Transverse colon (tissue), 4 donors: Measurements from ENCODE around the gene KLHL29. TPM values are rescaled to one million over a fixed set of nuclear protein-coding genes. Genes with fewer than 3 reads are reported as not detected.

ENCODE experiments used
- DNase-seq: peaks from one replicate; pipeline ENCODE4 v3.0.0-alpha.2; 2019
- H3K27ac ChIP-seq, 4 donors: fragments of 200-600 bp; sonication (generic); 2 replicates each; pipeline ENCODE4 v1.5.1; 2016 to 2018; ENCODE audit warnings: inconsistent platforms in 4 of 4
- H3K27me3 ChIP-seq: fragments of 200-600 bp; sonication (generic); 2 replicates; pipeline ENCODE4 v1.5.1; 2017; ENCODE audit warnings: inconsistent platforms
- H3K36me3 ChIP-seq, 4 donors: fragments of 200-600 bp; sonication (generic); 2 replicates each; pipeline ENCODE4 v1.5.1; 2017 to 2019; ENCODE audit warnings: inconsistent platforms in 4 of 4
- H3K4me1 ChIP-seq, 4 donors: fragments of 200-600 bp; sonication (generic); 2 replicates each; pipeline ENCODE4 v1.5.1; 2017 to 2020; ENCODE audit warnings: inconsistent platforms in 4 of 4
- H3K4me3 ChIP-seq, 4 donors: fragments of 200-600 bp; sonication (generic); 1 replicate in 1 of 4; 2 replicates in 3 of 4; pipeline versions ENCODE4 v1.5.1 to v1.6.1; 2017 to 2019; ENCODE audit warnings: inconsistent platforms in 4 of 4
- H3K9me3 ChIP-seq, 2 donors: fragments of 200-600 bp; sonication (generic); 2 replicates each; pipeline ENCODE4 v1.5.1; 2017 to 2019; ENCODE audit warnings: inconsistent platforms in 2 of 2
- EP300 ChIP-seq: sonication (generic); formaldehyde crosslinking; IDR thresholded peaks from one replicate; pipeline ENCODE4 v1.6.1; 2017; ENCODE audit warnings: antibody characterized with exemption, low read depth
- POLR2A ChIP-seq: fragments of 450-650 bp; IDR thresholded peaks from one replicate; pipeline ENCODE4 v1.6.1; 2016; ENCODE audit warnings: antibody characterized with exemption, mild to moderate bottlenecking, moderate library complexity
- POLR2AphosphoS5 ChIP-seq, 3 donors: sonication (generic); formaldehyde crosslinking; IDR thresholded peaks; one replicate each; pipeline ENCODE4 v1.6.1; 2016; ENCODE audit warnings: antibody characterized with exemption in 3 of 3
- WGBS, 2 donors: methylation state at CpG; one replicate each; pipeline ENCODE4 v1.1.5; 2018; ENCODE audit warnings: low coverage in 1 of 2; 5-methylcytosine and 5-hydroxymethylcytosine counted together
- in situ Hi-C, 4 donors: fragments of 200-750 bp; cut with MboI; loops; one replicate each; pipeline versions ENCODE4 v1.15.0 to v1.15.1; 2017; ENCODE audit warnings: low sequenced_read_pairs in 3 of 4, low pct_ligation_motif_present in 1 of 4, low pct_unique_long_range_greater_than_20kb in 1 of 4
- intact Hi-C: fragments of 100-400 bp; cut with DNase I; formaldehyde crosslinking; loops from one replicate; pipeline ENCODE4 v1.15.1; 2023; ENCODE audit warnings: low total_unique reads
- total RNA-seq, 4 donors: library from RNA; depleted of rRNA; stranded (reverse); fragments of >200 nt; gene quantifications; one replicate each; pipeline ENCODE4 v1.1.0, GENCODE V29; 2016
- TF ChIP-seq, protein P1 (sequence below), 5 experiments: fragments of 200-600 bp in 3 of 5; fragments of 450-650 bp in 2 of 5; sonication (generic) in 3 of 5; IDR thresholded peaks; 1 replicate in 2 of 5; 2 replicates in 3 of 5; pipeline ENCODE4 v1.5.1; 2016 to 2017; ENCODE audit warnings: antibody characterized with exemption in 5 of 5, inconsistent platforms in 3 of 5, mild to moderate bottlenecking in 2 of 5, moderate library complexity in 1 of 5

KLHL29 gene
- total RNA-seq, 4 donors from 2014 or later = 3.3 to 16.5 (median 5.8) TPM

DNA sequence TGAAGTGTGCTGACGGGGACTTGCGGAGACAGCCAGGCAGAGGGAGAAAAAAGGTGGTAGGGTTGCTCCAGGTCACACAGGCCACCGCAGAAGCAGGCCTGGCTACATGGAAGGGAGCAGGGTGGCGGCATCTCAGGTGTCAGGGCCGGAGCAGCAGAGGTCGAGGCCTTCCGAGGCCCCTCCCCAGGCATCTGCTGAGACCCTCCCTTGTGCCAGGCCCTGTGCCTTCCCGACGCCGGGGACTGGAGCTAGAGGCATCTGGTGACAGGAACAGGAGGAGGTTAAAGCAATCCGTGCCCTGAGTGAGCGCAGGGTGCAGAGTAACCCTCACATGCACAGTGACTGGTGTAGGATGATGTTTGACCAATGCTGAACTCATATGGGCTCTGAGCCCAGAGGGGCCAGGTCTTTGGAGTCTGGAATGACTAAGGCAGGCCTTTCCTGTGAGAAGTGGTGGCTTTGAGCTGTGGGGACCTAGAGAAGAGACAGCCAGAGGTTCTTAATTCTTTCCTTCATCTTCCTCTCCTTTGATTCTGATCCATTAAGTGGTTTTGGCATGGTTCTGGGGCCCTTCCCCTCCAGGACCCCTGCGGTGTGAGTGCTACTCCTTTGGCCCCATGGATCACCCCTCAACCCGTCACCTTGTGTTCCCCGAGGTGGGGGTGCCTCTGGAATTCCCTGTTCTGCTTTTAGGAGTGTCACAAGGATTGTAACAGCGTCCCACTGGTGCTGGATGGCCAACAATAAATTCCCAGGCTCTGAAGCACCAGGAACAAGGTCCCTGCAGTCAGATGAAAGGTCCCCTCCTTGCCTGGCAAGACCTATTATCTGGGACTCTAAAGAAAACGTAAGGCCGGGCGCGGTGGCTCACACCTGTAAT, 72.1 kb downstream of the KLHL29 start:
- no peaks in the 10 kb centered on the region for H3K36me3 ChIP-seq
- no peak overlapping the region for H3K27ac ChIP-seq
- peaks cover 2 to 21% (median 16%) of the 10 kb centered on the region in 4 donors for H3K4me1 ChIP-seq
- intact Hi-C loops (no loop called here), in situ Hi-C loops (no loop called here)
- no peak overlapping the region for H3K4me3 ChIP-seq
- no peak for TF ChIP-seq POLR2AphosphoS5 (IDR thresholded peaks at IDR 0.05)
- TF ChIP-seq, protein P1, sequence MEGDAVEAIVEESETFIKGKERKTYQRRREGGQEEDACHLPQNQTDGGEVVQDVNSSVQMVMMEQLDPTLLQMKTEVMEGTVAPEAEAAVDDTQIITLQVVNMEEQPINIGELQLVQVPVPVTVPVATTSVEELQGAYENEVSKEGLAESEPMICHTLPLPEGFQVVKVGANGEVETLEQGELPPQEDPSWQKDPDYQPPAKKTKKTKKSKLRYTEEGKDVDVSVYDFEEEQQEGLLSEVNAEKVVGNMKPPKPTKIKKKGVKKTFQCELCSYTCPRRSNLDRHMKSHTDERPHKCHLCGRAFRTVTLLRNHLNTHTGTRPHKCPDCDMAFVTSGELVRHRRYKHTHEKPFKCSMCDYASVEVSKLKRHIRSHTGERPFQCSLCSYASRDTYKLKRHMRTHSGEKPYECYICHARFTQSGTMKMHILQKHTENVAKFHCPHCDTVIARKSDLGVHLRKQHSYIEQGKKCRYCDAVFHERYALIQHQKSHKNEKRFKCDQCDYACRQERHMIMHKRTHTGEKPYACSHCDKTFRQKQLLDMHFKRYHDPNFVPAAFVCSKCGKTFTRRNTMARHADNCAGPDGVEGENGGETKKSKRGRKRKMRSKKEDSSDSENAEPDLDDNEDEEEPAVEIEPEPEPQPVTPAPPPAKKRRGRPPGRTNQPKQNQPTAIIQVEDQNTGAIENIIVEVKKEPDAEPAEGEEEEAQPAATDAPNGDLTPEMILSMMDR (IDR thresholded peaks at IDR 0.05) = no peak
- 89 to 92% methylated on average over 5 to 17 of the region's 20 CpGs for WGBS, 2 donors
- no peaks in the 10 kb centered on the region for H3K9me3 ChIP-seq
- no peak for DNase-seq
- no peaks in the 10 kb centered on the region for H3K27me3 ChIP-seq

DNA sequence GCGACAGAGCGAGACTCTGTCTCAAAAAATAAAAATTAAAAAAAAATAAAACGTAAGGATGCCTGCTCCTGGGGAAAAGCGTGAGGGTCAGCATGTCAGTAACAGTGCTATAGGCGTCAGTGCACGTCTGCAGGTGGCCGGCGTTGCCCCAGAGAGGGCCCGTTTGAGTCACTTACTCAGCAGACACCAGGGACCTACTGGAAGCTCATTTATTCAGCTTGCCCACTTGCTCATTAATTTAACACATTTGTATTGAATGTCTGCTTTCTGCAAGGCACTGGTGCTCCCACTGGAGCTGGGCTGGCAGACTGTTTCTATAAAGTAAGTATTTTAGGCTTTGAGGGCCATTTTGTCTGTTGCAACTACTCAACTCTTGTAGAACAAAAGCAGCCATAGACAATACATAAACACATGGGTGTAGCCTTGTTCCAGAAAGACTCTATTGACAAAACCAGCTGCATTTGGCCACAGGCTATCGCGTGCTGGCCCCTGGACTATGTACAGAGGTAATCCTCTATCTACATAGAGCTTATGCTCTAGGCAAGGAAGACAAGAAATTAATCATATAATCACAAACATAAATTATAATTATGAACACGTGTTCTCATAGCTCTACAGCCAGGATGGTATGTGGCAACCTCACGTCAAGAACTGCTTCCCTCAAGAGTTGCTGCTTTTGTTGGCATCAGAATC, 73.2 kb downstream of the KLHL29 start:
- 71 to 89% methylated on average over 3 to 13 of the region's 13 CpGs for WGBS, 2 donors
- no peaks in the 10 kb centered on the region for H3K9me3 ChIP-seq
- no peak overlapping the region for H3K27ac ChIP-seq
- intact Hi-C loops (no loop called here), in situ Hi-C loops (no loop called here)
- DNase-seq = no peak
- H3K4me1 ChIP-seq = peaks cover 0 to 15% (median 11%) of the 10 kb centered on the region in 4 donors
- H3K36me3 ChIP-seq = no peaks in the 10 kb centered on the region
- H3K4me3 ChIP-seq = no peak overlapping the region
- TF ChIP-seq, protein P1 (IDR thresholded peaks at IDR 0.05) = no peak
- TF ChIP-seq POLR2AphosphoS5 (IDR thresholded peaks at IDR 0.05) (no peak), POLR2A (no peak), EP300 (no peak)
- no peaks in the 10 kb centered on the region for H3K27me3 ChIP-seq

DNA sequence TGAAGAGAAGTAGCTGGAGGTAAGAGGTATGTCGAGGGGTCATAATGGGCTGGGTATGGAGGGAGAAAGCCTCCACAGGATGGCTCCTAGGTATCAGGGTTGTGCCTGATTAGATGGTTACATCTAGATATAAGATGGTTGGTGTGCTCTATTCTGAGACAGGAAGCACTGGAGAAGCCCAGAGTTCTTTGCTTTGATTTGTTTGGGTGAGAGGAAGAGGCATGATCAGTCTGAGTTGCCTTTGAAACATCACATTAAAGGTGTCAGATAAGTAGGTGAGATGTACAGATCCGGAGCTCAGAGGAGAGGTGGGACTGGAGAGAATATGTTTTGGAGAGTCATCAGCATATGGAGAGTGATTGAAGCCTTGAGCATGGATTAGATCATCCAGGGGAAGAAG, 74.1 kb downstream of the KLHL29 start:
- Histone ChIP-seq H3K4me1 (peaks cover 0 to 7% (median 4%) of the 10 kb centered on the region in 4 donors), H3K4me3 (no peak overlapping the region), H3K9me3 (no peaks in the 10 kb centered on the region), H3K27me3 (no peaks in the 10 kb centered on the region), H3K27ac (no peak overlapping the region), H3K36me3 (no peaks in the 10 kb centered on the region)
- no peak for TF ChIP-seq POLR2AphosphoS5 (IDR thresholded peaks at IDR 0.05)
- TF ChIP-seq POLR2A = no peak
- TF ChIP-seq, protein P1 (IDR thresholded peaks at IDR 0.05) = no peak
- no peak for TF ChIP-seq EP300
- in situ Hi-C loops = no loop called here
- no peak for DNase-seq
- intact Hi-C loops = no loop called here
- 65 to 93% methylated on average over 2 of the region's 2 CpGs for WGBS, 2 donors

DNA sequence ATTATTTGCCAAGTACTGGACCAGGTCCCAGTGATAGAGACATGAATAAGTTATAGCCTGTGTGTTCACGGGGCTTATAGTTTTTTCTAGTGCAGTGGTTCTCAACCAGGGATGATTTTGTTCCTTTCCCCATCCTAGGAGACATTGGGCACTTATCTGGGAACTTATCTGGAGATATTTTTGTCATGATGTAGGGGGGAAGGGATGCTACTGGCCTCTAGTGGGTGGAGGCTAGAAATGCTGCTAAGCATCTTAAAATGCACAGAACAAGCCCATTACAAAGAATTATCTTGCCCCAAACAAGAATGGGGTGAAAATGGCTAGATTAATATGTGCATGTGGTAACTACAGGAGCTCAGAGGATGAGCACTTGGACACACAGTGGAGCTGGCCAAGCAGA, 75.2 kb downstream of the KLHL29 start:
- WGBS, 2 donors = 63 to 81% methylated on average over 1 of the region's 1 CpG

More for the DNA sequence above, 75.2 kb downstream of the KLHL29 start:
- Histone ChIP-seq H3K4me1 (no peaks in the 10 kb centered on the region), H3K9me3 (no peaks in the 10 kb centered on the region), H3K27ac (no peak overlapping the region), H3K36me3 (no peaks in the 10 kb centered on the region), H3K27me3 (no peaks in the 10 kb centered on the region), H3K4me3 (no peak overlapping the region)
- TF ChIP-seq, protein P1 (IDR thresholded peaks at IDR 0.05) = peak in 4 of 5 experiments; percentile 30 to 41 (median 36)
- no peak for TF ChIP-seq POLR2AphosphoS5 (IDR thresholded peaks at IDR 0.05)
- intact Hi-C loops = no loop called here
- in situ Hi-C loops = no loop called here
- no peak for DNase-seq
